GM19351 (cell line): ENCODE results near the gene UGT2B28.
"Not testable (repeated sequence)": the region's sequence is repeated elsewhere in the genome, so short reads cannot be mapped to it uniquely, and the experiment has no call there.

Experiments used
- ATAC-seq: cut with Tn5 transposase; IDR thresholded peaks from one replicate; pipeline ENCODE4 v1.9.1; 2021; ENCODE audit warnings: mild to moderate bottlenecking, moderate library complexity; ENCODE audit not compliant: unreplicated experiment

UGT2B28 gene

GRCh38 chr4:69343114-69343513 lies 62.8 kb downstream of the UGT2B28 start:
- ATAC-seq = not testable (repeated sequence)

- not testable (repeated sequence) for ATAC-seq
Measured at GRCh38 chr4:69343558-69344420, 63.5 kb downstream of the UGT2B28 start.
